ENCODE measurements around the gene SOX13. TPM values are rescaled to one million over a fixed set of nuclear protein-coding genes. Genes with fewer than 3 reads are reported as not detected.

The SOX13 gene
- total RNA-seq, 1 donor from 2014 or later: 12.5 TPM

GRCh38 chr1:204126956-204127355 is 54.0 kb downstream of the SOX13 start:
- H3K27me3 Mint-ChIP-seq (ENCODE audit: unreplicated experiment): no peaks in the 10 kb centered on the region
- TF ChIP-seq, protein P1, sequence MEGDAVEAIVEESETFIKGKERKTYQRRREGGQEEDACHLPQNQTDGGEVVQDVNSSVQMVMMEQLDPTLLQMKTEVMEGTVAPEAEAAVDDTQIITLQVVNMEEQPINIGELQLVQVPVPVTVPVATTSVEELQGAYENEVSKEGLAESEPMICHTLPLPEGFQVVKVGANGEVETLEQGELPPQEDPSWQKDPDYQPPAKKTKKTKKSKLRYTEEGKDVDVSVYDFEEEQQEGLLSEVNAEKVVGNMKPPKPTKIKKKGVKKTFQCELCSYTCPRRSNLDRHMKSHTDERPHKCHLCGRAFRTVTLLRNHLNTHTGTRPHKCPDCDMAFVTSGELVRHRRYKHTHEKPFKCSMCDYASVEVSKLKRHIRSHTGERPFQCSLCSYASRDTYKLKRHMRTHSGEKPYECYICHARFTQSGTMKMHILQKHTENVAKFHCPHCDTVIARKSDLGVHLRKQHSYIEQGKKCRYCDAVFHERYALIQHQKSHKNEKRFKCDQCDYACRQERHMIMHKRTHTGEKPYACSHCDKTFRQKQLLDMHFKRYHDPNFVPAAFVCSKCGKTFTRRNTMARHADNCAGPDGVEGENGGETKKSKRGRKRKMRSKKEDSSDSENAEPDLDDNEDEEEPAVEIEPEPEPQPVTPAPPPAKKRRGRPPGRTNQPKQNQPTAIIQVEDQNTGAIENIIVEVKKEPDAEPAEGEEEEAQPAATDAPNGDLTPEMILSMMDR (IDR thresholded peaks at IDR 0.05): no peak
- no peaks in the 10 kb centered on the region for H3K9me3 Mint-ChIP-seq (ENCODE audit: unreplicated experiment)
- H3K4me1 Mint-ChIP-seq (ENCODE audit: unreplicated experiment): peaks cover 34% of the 10 kb centered on the region
- H3K4me3 Mint-ChIP-seq (ENCODE audit: unreplicated experiment): no peak overlapping the region
- H3K27ac Mint-ChIP-seq (ENCODE audit: unreplicated experiment): peak overlapping the region; percentile 24
- DNase-seq (ENCODE audit: extremely low spot score, unreplicated experiment): no peak
- H3K36me3 Mint-ChIP-seq (ENCODE audit: unreplicated experiment): peaks cover 2% of the 10 kb centered on the region

GRCh38 chr1:204127597-204128242 is 54.8 kb downstream of the SOX13 start:
- peaks cover 36% of the 10 kb centered on the region for H3K4me1 Mint-ChIP-seq (ENCODE audit: unreplicated experiment)
- H3K27ac Mint-ChIP-seq (ENCODE audit: unreplicated experiment): peak overlapping the region; percentile 67
- H3K27me3 Mint-ChIP-seq (ENCODE audit: unreplicated experiment): no peaks in the 10 kb centered on the region
- TF ChIP-seq, protein P1 (IDR thresholded peaks at IDR 0.05): peak; percentile 91
- no peaks in the 10 kb centered on the region for H3K9me3 Mint-ChIP-seq (ENCODE audit: unreplicated experiment)
- no peak overlapping the region for H3K4me3 Mint-ChIP-seq (ENCODE audit: unreplicated experiment)
- peak; percentile 88 for DNase-seq (ENCODE audit: extremely low spot score, unreplicated experiment)
- peaks cover 2% of the 10 kb centered on the region for H3K36me3 Mint-ChIP-seq (ENCODE audit: unreplicated experiment)

- H3K27ac Mint-ChIP-seq (ENCODE audit: unreplicated experiment): peak overlapping the region; percentile 10
- H3K4me3 Mint-ChIP-seq (ENCODE audit: unreplicated experiment): no peak overlapping the region
- peaks cover 36% of the 10 kb centered on the region for H3K4me1 Mint-ChIP-seq (ENCODE audit: unreplicated experiment)
- no peaks in the 10 kb centered on the region for H3K9me3 Mint-ChIP-seq (ENCODE audit: unreplicated experiment)
- no peaks in the 10 kb centered on the region for H3K36me3 Mint-ChIP-seq (ENCODE audit: unreplicated experiment)
- DNase-seq (ENCODE audit: extremely low spot score, unreplicated experiment): no peak
- no peaks in the 10 kb centered on the region for H3K27me3 Mint-ChIP-seq (ENCODE audit: unreplicated experiment)
- TF ChIP-seq, protein P1 (IDR thresholded peaks at IDR 0.05): no peak
Observed at GRCh38 chr1:204128464-204128963, 55.6 kb downstream of the SOX13 start.

GRCh38 chr1:204128964-204129896 is 56.3 kb downstream of the SOX13 start:
- Mint-ChIP-seq H3K4me3 (ENCODE audit: unreplicated experiment) (no peak overlapping the region), H3K27me3 (ENCODE audit: unreplicated experiment) (no peaks in the 10 kb centered on the region), H3K27ac (ENCODE audit: unreplicated experiment) (peak overlapping the region; percentile 10), H3K4me1 (ENCODE audit: unreplicated experiment) (peaks cover 36% of the 10 kb centered on the region), H3K36me3 (ENCODE audit: unreplicated experiment) (no peaks in the 10 kb centered on the region), H3K9me3 (ENCODE audit: unreplicated experiment) (no peaks in the 10 kb centered on the region)
- DNase-seq (ENCODE audit: extremely low spot score, unreplicated experiment): peak; percentile 88
- TF ChIP-seq, protein P1 (IDR thresholded peaks at IDR 0.05): peak; percentile 95

GRCh38 chr1:204130178-204130577 is 57.3 kb downstream of the SOX13 start:
- H3K27me3 Mint-ChIP-seq (ENCODE audit: unreplicated experiment): no peaks in the 10 kb centered on the region
- no peak overlapping the region for H3K27ac Mint-ChIP-seq (ENCODE audit: unreplicated experiment)
- H3K4me1 Mint-ChIP-seq (ENCODE audit: unreplicated experiment): peaks cover 36% of the 10 kb centered on the region
- no peak for DNase-seq (ENCODE audit: extremely low spot score, unreplicated experiment)
- no peak overlapping the region for H3K4me3 Mint-ChIP-seq (ENCODE audit: unreplicated experiment)
- TF ChIP-seq, protein P1 (IDR thresholded peaks at IDR 0.05): no peak
- H3K9me3 Mint-ChIP-seq (ENCODE audit: unreplicated experiment): no peaks in the 10 kb centered on the region
- no peaks in the 10 kb centered on the region for H3K36me3 Mint-ChIP-seq (ENCODE audit: unreplicated experiment)

All from osteocyte (in vitro differentiated cells).